Liver (tissue), 3 donors: ENCODE results near the gene STAP2.

Experiments used
- ATF3 ChIP-seq: IDR thresholded peaks from 2 replicates; pipeline ENCODE4 v1.6.1; 2016; ENCODE audit warnings: antibody characterized with exemption
- CTCF ChIP-seq: fragments of 150-350 bp; IDR thresholded peaks from 2 replicates; pipeline ENCODE4 v1.5.1; 2017; ENCODE audit warnings: improper control_type of control experiment, low read depth, low read length; ENCODE audit not compliant: missing input control
- EGR1 ChIP-seq, 2 donors: IDR thresholded peaks; 2 replicates each; pipeline ENCODE4 v1.6.1; 2016 to 2018; ENCODE audit warnings: antibody characterized with exemption in 2 of 2, low read depth in 2 of 2
- FOXA1 ChIP-seq: IDR thresholded peaks from 2 replicates; pipeline ENCODE4 v1.6.1; 2016; ENCODE audit warnings: antibody characterized with exemption
- GABPA ChIP-seq, 2 donors: IDR thresholded peaks in 1 of 2; conservative IDR thresholded peaks in 1 of 2; 2 replicates each; pipeline ENCODE4 v1.6.1; 2016; ENCODE audit warnings: antibody characterized with exemption in 2 of 2, mild to moderate bottlenecking in 1 of 2, moderate library complexity in 1 of 2
- MAX ChIP-seq: IDR thresholded peaks from 2 replicates; pipeline ENCODE4 v1.6.1; 2016; ENCODE audit warnings: antibody characterized with exemption
- RAD21 ChIP-seq, 2 donors: IDR thresholded peaks; 2 replicates each; pipeline ENCODE4 v1.6.1; 2016; ENCODE audit warnings: antibody characterized with exemption in 2 of 2, mild to moderate bottlenecking in 2 of 2
- REST ChIP-seq: IDR thresholded peaks from 2 replicates; pipeline ENCODE4 v1.6.1; 2016; ENCODE audit warnings: antibody characterized with exemption, mild to moderate bottlenecking
- RXRA ChIP-seq, 2 donors: IDR thresholded peaks; 2 replicates each; pipeline ENCODE4 v1.6.1; 2017 to 2018; ENCODE audit warnings: antibody characterized with exemption in 2 of 2, mild to moderate bottlenecking in 1 of 2
- SP1 ChIP-seq: IDR thresholded peaks from 2 replicates; pipeline ENCODE4 v1.6.1; 2018; ENCODE audit warnings: antibody characterized with exemption, mild to moderate bottlenecking
- YY1 ChIP-seq: IDR thresholded peaks from 2 replicates; pipeline ENCODE4 v1.6.1; 2016; ENCODE audit warnings: antibody characterized with exemption, mild to moderate bottlenecking
- ZBTB33 ChIP-seq: IDR thresholded peaks from 2 replicates; pipeline ENCODE4 v1.6.1; 2016; ENCODE audit warnings: antibody characterized with exemption
- donor health status: healthy.
- donor health status: healthy.

GRCh38 chr19:4376028-4376670 lies 37.5 kb upstream of the STAP2 start:
- TF ChIP-seq MAX = no peak
- no peak for TF ChIP-seq YY1
- no peak for TF ChIP-seq SP1
- TF ChIP-seq CTCF = no peak
- TF ChIP-seq ATF3 = no peak
- TF ChIP-seq EGR1 (IDR thresholded peaks at IDR 0.05; ENCODE audit: low read depth in 2 of 2) = no peak
- no peak for TF ChIP-seq RXRA (IDR thresholded peaks at IDR 0.05)
- TF ChIP-seq GABPA (IDR thresholded peaks at IDR 0.05 in 1 of 2, conservative IDR thresholded peaks at IDR 0.05 in 1 of 2) = no peak
- no peak for TF ChIP-seq FOXA1
- TF ChIP-seq ZBTB33 = no peak
- no peak for TF ChIP-seq REST
- TF ChIP-seq RAD21 (IDR thresholded peaks at IDR 0.05) = no peak
